ENCODE measurements around the gene SLC39A7. TPM values are rescaled to one million over a fixed set of nuclear protein-coding genes. Genes with fewer than 3 reads are reported as not detected.

SLC39A7 gene
- total RNA-seq, 1 donor from 2014 or later = 60.7 TPM

DNA sequence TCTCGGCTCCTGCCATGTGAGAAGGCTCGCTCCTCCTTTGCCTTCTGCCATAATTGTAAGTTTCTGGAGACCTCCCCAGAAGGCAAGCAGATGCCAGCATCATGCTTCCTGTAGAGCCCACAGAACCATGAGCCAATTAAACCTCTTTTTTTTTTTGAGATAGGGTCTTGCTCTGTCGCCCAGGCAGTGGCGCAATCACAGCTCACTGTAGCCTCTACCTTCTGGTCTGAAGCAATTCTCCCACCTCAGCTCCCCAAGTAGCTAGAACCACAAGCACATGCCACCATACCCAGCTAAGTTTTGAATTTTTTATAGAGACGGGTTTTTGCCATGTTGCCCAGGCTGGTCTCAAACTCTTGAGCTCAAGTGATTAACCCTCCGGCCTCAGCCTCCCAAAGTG, 36.2 kb downstream of the SLC39A7 start:
- no peak for DNase-seq (ENCODE audit: low spot score)

DNA sequence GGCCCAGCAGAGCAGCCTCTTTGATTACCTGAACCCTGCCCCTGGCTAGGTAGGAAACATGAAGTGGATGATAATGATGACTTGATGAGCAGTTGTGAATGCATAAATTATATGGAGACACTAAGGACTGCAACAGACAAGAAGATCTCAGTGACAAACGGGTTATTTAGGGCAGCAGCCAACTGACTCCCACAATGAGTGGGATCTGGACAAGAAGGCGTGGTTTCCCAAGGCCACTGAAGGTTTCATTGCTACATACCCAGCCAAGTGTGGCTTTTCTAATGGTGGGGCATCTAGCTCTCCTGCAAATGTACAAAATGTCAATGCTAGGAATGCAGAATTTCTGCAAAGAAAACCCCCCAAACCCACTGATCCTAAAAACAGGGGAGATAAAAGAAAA, 37.1 kb downstream of the SLC39A7 start:
- no peak for DNase-seq (ENCODE audit: low spot score)

DNA sequence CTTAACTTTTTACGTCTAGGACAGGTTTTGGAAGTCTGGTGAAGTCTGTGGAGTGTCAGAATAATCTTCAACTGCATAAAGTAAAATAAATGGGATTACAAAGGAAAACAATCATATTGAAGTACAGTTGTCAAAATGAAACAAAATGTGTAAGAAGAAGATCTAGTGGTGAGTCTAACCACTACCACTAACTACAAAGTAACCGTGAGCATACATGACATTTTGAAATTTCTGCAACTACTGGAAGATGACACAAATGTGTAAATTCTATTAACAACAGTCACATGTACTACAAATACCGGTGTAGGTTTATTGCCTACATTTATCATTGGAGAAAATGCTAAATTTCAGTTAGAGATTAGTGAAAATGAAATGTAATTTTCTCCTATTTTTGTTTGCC, 41.3 kb downstream of the SLC39A7 start:
- no peak for DNase-seq (ENCODE audit: low spot score)

DNA sequence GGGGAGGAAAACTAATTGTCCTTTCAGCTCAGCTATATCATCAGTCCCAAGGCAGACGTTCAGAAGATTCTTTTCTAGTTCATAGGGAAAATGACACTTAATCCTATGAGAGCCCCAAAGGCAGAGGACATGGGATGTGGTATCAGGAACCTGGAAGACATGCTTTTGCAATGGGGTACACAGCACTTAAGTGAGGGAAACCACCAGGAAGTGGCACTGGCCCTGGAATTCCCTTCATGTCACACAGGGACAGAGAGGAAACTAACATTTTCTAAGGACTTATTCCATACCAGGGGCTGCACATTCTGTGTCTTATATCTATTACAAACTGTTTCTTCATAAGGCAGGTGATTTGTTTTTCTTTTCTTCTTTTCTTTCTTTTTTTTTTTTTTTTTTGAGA, 42.8 kb downstream of the SLC39A7 start:
- no peak for DNase-seq (ENCODE audit: low spot score)

DNA sequence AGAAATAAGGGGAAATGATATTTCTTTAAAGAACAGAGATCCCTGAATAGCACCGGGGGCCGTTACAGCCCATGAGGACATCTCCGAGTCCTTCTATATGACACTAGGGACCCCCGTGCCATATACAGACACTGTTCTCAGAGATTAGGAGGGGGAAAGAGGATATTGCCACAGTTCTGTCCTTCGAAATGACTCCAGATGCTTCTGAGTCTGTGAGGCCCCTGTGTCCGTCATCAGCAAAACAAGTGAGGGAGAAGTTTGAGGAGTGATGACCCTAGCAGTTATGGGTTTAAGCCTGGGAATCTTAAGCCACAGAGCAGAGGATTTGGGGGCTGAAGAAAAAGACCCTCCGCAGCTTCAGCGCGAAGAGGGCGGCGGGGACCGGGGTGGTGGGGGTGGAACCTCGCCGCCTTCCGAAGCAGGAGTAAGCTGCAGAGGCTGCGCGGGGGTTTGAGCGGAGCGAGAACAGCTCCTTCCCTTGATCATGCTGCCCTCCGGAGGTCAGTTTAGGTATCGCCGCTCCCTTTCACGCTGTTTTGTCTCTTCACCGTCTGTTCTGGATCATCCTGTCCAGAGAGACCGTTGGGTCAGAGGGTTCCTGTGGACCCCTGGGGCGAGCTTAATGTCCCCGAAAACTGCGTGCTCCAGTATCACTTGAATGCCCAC, 47.4 kb downstream of the SLC39A7 start:
- peak; percentile 92 for DNase-seq (ENCODE audit: low spot score)

DNA sequence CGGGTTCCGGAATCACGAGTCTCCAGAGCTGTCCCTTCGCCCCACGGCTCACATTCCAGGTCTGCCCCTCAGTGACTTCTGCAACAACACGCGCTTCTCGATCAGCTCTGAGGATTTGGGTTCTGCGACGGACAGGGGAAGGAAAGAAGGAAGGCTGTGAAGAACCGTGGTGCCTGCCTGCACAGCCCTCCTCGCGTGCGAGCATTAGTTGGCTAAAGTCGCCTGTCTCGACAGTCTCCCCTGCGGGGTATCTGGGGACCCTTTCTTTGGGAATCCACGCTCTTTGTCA, 47.9 kb downstream of the SLC39A7 start:
- no peak for DNase-seq (ENCODE audit: low spot score)

DNA sequence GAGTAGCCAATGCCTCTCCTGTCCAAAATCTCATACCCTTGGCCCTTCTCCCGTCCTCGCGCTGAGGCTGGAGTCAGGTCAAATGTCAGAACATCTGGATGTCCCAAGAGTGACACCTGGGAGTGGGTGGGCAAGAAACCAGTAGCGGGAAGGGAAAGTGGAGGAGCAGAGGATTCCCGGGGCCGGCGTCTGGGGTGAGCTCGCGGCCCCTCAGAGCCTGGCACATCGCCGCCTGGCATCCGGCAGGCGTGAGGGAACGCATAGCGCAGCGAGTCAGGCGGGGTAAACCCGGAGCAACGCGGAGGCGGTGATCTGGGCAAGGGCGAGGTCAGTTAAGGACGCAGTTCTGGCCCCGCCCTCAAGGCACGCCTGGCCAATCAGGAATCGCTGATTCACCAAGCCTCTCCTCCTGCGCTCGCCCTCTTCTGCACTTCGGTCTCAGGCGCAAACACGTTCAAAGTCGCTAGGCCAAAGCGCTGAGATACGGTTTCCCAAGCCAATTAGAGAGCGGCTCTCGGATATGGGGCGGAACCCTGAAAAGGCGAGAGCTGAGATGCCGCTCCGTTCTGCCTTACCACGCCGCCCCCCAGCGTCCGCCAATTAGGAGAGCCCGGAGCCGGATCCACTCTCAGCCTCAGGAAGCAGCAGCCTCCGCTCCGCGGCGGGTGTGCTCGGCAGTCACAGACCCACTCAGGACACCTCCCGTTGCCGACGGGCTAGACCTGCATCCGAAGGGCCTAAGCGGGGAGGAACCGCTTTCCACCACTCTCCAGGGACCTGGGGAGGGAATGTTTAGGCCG, 48.5 kb downstream of the SLC39A7 start:
- DNase-seq (ENCODE audit: low spot score) = peak; percentile 97

DNA sequence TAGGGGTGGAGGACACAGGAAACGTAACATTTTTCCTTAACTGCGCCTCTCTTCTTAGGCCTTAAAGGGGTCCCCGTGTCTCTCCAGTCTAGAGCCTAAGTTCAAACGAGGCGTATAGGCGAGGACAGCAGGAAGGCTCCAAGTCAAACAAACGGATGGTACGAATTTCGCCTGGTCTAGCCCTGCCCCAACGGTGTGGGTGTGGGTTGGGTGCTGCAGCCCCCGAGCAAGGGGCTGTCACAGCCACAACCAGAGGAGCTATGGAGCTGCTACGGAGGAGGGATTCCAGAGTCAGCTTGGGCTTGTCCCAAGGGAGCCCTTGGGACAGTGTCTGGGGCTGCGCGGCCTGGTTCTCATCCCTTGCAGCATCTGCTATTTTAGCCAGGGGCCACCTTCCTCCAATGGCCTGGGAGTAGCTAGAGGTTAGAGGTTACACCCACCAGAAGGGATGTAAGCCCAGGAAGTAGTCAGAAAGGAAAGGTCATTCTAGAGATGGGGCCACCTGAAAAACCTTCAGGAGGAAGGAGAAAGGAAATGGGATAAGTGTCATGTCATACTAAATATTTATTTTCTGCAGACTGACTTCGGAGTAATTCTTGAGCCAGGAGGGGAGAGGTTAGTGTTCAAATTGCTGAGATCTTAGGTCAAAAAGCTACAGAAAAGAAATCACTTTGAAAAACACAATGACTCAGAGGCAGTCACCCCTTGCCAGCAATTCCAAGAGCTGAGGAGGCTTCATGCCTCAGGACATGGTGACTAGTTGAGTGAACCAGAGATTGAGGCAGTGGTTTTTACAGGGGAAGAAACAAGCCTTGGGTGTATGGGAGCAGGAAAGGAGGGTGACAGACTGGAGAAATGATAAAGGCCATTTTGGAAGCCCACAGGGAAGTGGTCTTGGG, 49.3 kb downstream of the SLC39A7 start:
- no peak for DNase-seq (ENCODE audit: low spot score)

DNA sequence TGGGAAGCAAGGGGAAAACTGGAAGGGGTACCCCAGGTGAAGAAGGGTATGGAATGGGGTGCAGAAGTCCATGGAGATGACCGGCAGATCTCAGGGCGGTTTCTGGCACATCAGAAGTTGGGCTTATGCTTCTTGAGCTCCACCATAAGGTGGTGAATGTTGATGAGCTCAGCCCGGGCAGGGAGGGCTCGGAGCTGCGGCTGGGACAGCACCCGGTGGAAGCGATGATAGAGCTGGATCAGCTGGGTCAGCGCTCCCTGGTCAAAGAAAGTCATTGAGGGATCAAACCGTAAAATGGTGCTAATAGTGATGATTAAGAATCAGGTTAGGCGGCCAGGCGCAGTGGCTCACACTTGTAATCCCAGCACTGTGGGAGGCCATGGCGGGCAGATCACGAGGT, 50.1 kb downstream of the SLC39A7 start:
- no peak for DNase-seq (ENCODE audit: low spot score)

DNA sequence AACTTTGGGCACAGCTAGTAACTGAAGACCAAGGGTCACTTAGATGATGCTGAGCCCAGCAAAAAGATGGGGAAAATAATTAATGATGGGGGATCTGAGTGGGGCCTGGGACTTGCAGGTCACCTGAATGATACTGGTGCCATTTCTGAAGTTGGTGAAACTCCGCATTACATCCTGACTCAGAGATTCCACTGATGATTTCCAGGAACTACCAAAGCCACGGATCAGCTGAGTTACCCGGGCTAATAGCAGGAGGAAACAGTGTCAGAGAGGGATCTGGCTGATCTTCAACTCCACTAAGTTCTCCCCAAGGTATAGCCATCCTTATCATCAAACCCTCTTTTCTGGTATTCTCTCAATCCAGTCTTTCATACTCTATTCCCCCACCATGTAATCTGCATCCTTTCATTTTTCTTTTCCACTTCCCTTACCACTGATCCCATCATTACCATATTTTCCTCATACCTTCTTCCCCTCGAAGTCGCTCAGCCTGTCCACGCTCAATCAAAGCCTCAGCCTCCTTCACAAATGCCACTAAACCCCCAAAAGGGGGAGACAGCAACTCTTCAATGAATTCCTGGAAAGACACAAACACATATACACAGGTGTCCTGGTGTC, 50.8 kb downstream of the SLC39A7 start:
- no peak for DNase-seq (ENCODE audit: low spot score)

DNA sequence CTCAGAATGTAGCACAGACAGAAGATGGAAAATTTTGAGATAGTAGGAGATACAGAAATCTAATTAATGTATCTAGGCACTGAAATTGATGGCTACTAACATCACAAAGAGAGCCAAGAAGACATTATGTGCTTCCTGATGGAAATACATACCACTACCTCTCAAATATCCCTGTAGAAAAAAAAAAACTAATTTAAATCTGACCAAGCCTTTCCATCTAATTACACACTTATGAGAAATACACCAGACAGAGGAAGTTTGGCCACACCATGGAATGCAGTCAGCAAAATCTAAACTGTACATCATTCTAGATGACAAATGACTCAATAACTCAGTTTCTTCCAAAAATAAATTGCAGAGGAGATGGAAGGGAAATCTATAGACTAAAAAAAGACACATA, 52.1 kb downstream of the SLC39A7 start:
- DNase-seq (ENCODE audit: low spot score) = no peak

Other genes starting within 250 kb of the SLC39A7 start
- 65.3 TPM for gene HLA-DMA, start 247.8 kb upstream of the SLC39A7 start, total RNA-seq
- gene BRD2, start 232.3 kb upstream of the SLC39A7 start, total RNA-seq = 205 TPM
- 25.6 TPM for gene HLA-DOA, start 191.3 kb upstream of the SLC39A7 start, total RNA-seq
- gene HLA-DPA1, start 127.2 kb upstream of the SLC39A7 start, total RNA-seq = 145 TPM
- gene HLA-DPB1, start 124.9 kb upstream of the SLC39A7 start, total RNA-seq = 82.5 TPM
- 0.96 TPM for gene COL11A2, start 8.4 kb upstream of the SLC39A7 start, total RNA-seq
- 50.8 TPM for gene RXRB, start 202 bp upstream of the SLC39A7 start, total RNA-seq
- 28.6 TPM for gene HSD17B8, start 3.8 kb downstream of the SLC39A7 start, total RNA-seq
- 50.6 TPM for gene RING1, start 7.6 kb downstream of the SLC39A7 start, total RNA-seq
- gene VPS52, start 71.0 kb downstream of the SLC39A7 start, total RNA-seq = 80.8 TPM
- gene RPS18, start 71.2 kb downstream of the SLC39A7 start, total RNA-seq = 3,074 TPM
- 20.2 TPM for gene B3GALT4, start 76.3 kb downstream of the SLC39A7 start, total RNA-seq
- gene WDR46, start 88.4 kb downstream of the SLC39A7 start, total RNA-seq = 53.8 TPM
- gene PFDN6, start 88.7 kb downstream of the SLC39A7 start, total RNA-seq = 49.9 TPM
- 163 TPM for gene RGL2, start 98.1 kb downstream of the SLC39A7 start, total RNA-seq
- gene TAPBP, start 113.2 kb downstream of the SLC39A7 start, total RNA-seq = 132 TPM
- gene ZBTB22, start 116.9 kb downstream of the SLC39A7 start, total RNA-seq = 24.2 TPM
- gene DAXX, start 122.1 kb downstream of the SLC39A7 start, total RNA-seq = 28.8 TPM
- 1.0 TPM for gene KIFC1, start 191.0 kb downstream of the SLC39A7 start, total RNA-seq
- 58.8 TPM for gene PHF1, start 210.1 kb downstream of the SLC39A7 start, total RNA-seq
- 157 TPM for gene CUTA, start 217.2 kb downstream of the SLC39A7 start, total RNA-seq
- gene SYNGAP1, start 219.2 kb downstream of the SLC39A7 start, total RNA-seq = 32.6 TPM

All from ureter (tissue), 1 donor.